Stimulated activated CD8-positive, alpha-beta memory T cell treated with anti-CD3 and anti-CD28 coated beads, Interleukin-12 subunit alpha, Interleukin-12 subunit beta, amount 100 ng/mL, for 1 hour (primary cell): ENCODE data around the gene ZBTB20.

Experiments used
- DNase-seq: peaks from one replicate; pipeline ENCODE4 v3.0.0-alpha.2; 2020; ENCODE audit warnings: low read depth

Gene ZBTB20

GRCh38 chr3:114439284-114439683 is 707.8 kb downstream of the ZBTB20 start:
- no peak for DNase-seq

- DNase-seq = no peak
Measured at GRCh38 chr3:114437897-114438296, 709.2 kb downstream of the ZBTB20 start.

GRCh38 chr3:114436182-114436581 is 710.9 kb downstream of the ZBTB20 start:
- no peak for DNase-seq

GRCh38 chr3:114435386-114436115 is 711.5 kb downstream of the ZBTB20 start:
- DNase-seq = no peak

GRCh38 chr3:114432310-114432709 is 714.8 kb downstream of the ZBTB20 start:
- DNase-seq = no peak

- DNase-seq = no peak
Measured at GRCh38 chr3:114428044-114428595, 719.0 kb downstream of the ZBTB20 start.

- no peak for DNase-seq
Measured at GRCh38 chr3:114427285-114428043, 719.6 kb downstream of the ZBTB20 start.

- DNase-seq = no peak
Measured at GRCh38 chr3:114424337-114424736, 722.8 kb downstream of the ZBTB20 start.

- no peak for DNase-seq
Measured at GRCh38 chr3:114421204-114421603, 725.9 kb downstream of the ZBTB20 start.

- no peak for DNase-seq
Measured at GRCh38 chr3:114420072-114420471, 727.0 kb downstream of the ZBTB20 start.

- no peak for DNase-seq
Measured at GRCh38 chr3:114418724-114419543, 728.2 kb downstream of the ZBTB20 start.

- no peak for DNase-seq
Measured at GRCh38 chr3:114418107-114418506, 729.0 kb downstream of the ZBTB20 start.

- no peak for DNase-seq
Measured at GRCh38 chr3:114417675-114418074, 729.4 kb downstream of the ZBTB20 start.

GRCh38 chr3:114417265-114417664 is 729.8 kb downstream of the ZBTB20 start:
- DNase-seq = no peak

- DNase-seq = no peak
Measured at GRCh38 chr3:114411811-114412803, 735.0 kb downstream of the ZBTB20 start.

- no peak for DNase-seq
Measured at GRCh38 chr3:114411190-114411668, 735.9 kb downstream of the ZBTB20 start.

GRCh38 chr3:114408736-114409670 is 738.1 kb downstream of the ZBTB20 start:
- DNase-seq = no peak

- DNase-seq = no peak
Measured at GRCh38 chr3:114406922-114407321, 740.2 kb downstream of the ZBTB20 start.

- DNase-seq = no peak
Measured at GRCh38 chr3:114406286-114406685, 740.8 kb downstream of the ZBTB20 start.
